GM04504 (cell line): ENCODE measurements around the gene GAN.
"Not testable (repeated sequence)": the region's sequence is repeated elsewhere in the genome, so short reads cannot be mapped to it uniquely, and the experiment has no call there.

Source experiments
- DNase-seq: peaks from one replicate; pipeline ENCODE4 v3.0.0-alpha.2; 2012; ENCODE audit warnings: low read depth

GAN gene

DNA sequence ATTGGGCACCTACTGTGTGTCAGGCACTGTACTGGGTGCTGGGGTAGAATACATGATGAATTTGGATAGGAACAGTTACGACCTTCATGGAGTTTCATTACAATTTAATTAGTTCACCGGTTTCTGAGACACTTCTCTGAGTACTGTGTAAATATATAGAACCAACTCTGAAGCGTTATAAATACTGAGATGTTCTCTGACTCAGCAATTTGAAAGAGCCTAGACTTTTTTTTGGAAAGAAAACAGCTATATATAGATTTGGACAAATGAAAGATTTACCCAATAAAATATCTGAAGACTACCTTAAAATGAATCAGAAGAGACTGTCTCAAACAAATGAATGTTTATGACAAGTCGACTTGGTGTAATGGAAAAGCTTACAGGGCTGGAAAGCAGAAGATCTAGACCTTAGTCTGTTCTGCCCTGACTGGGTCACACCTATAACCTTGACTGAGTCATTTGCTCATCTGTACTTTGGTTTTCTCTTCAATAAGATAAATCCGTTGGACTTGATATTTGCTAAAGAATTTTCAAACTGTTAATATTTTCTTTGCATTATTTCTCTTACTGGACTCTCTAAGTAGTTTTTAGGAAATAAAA, 4.6 kb upstream of the GAN start:
- no peak for DNase-seq

- no peak for DNase-seq
Measured at GRCh38 chr16:81311762-81312161, 3.0 kb upstream of the GAN start.

GRCh38 chr16:81313701-81314602, 810 bp upstream of the GAN start:
- DNase-seq = no peak

GRCh38 chr16:81315271-81316175, 761 bp downstream of the GAN start:
- DNase-seq = no peak

GRCh38 chr16:81316176-81316496, 1.4 kb downstream of the GAN start:
- DNase-seq = no peak

GRCh38 chr16:81318711-81319110, 3.9 kb downstream of the GAN start:
- DNase-seq = no peak

GRCh38 chr16:81319221-81319912, 4.6 kb downstream of the GAN start:
- DNase-seq = no peak

DNA sequence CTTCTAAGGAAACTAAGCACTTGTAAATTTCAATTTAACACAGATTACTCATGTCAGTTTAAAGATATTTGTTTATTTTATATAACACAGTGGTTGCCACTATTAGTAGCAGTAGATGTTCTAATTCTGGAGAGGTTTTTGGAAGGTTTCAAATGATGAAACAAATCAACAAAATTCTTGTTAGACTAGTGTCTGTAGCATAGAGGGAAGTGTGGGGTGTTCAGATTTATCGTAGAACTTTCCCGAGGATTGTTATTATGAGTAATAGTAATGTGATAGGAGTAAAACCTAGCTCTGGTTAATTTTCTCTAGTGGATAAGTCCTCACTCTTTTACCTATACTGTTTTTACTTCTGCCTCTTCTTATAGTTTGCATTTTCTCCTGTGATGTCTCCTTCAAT, 6.3 kb downstream of the GAN start:
- DNase-seq = no peak

GRCh38 chr16:81321536-81321935, 6.8 kb downstream of the GAN start:
- DNase-seq = no peak

DNA sequence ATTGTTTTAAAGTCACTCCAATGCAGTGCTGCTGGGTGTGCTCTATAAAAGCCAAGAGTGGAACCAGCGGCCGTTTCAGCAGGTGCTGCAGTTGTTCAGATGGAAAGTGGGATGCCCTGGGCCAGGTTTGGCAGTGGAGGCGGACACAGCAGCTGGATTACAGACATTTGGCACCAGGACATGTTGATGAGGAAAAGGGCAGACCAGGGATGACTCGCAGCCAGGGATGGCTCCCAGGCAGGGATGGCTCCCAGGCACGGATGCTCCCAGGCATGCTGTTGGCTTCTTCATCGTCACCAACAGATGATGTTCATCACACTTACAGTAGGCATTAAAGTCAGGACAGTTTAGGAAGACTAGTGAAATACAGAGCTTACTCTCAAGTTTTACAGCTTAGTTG, 10.0 kb downstream of the GAN start:
- no peak for DNase-seq

- DNase-seq = no peak
Measured at GRCh38 chr16:81327011-81327410, 12.2 kb downstream of the GAN start.

- DNase-seq = no peak
Measured at GRCh38 chr16:81327447-81328196, 12.9 kb downstream of the GAN start.

GRCh38 chr16:81329947-81330346, 15.2 kb downstream of the GAN start:
- DNase-seq = no peak

GRCh38 chr16:81333356-81333755, 18.6 kb downstream of the GAN start:
- no peak for DNase-seq

- no peak for DNase-seq
Measured at GRCh38 chr16:81335669-81336068, 20.9 kb downstream of the GAN start.

DNA sequence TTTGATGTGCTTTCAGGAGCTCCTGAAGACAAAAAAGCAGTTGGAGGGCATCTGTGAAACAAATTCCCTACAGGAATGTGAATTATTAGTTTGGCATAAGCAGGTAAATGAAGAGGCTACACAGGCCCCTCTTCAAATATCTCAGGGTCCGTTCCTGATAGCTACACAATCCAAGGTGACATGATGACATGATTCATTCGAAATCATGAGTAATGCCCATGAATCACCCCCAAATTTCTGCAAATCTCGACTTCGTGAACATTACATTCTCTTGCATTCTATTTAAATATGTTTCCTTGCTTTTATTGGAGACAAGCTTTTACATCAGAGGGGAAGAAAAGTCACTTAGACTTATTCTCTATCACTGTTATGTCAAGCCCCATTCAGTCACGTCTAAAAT, 22.3 kb downstream of the GAN start:
- no peak for DNase-seq

DNA sequence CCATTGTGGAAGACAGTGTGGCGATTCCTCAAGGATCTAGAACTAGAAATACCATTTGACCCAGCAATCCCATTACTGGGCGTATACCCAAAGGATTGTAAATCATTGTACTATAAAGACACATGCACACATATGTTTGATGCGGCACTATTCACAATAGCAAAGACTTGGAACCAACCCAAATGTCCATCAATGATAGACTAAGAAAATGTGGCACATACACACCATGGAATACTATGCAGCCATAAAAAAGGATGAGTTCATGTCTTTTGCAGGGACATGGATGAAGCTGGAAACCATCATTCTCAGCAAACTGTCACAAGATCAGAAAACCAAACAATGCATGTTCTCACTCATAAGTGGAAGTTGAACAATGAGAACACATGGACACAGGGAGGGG, 30.4 kb downstream of the GAN start:
- DNase-seq = not testable (repeated sequence)

GRCh38 chr16:81347425-81347824, 32.7 kb downstream of the GAN start:
- no peak for DNase-seq

- no peak for DNase-seq
Measured at GRCh38 chr16:81349608-81350305, 35.0 kb downstream of the GAN start.

GRCh38 chr16:81350306-81350615, 35.5 kb downstream of the GAN start:
- DNase-seq = no peak

DNA sequence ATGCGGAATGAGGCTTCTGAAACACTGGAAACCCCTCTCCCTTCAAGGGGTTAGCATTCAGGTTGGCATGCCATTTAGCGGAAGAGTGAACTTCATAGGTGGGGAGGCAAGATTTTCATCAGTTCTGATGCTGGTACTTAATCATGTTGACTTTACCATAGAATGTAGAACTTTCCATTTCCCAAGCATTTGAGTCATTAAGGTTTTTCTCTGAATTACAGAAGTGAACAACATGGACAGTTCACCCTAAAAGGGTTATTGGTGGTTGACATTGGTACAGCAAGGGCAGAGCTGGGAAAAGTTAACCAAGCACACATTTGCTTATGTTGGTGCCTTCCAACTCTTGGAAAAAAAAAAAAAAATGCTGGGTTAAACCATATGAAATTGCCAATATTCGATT, 39.1 kb downstream of the GAN start:
- DNase-seq = no peak
